Activated naive CD4-positive, alpha-beta T cell treated with anti-CD3 and anti-CD28 coated beads, Interleukin-2, amount 10 ng/mL, durations not matched to agents 7 days and 5 days (primary cell): ENCODE measurements around the gene RFTN2.
A peak's percentile ranks its signal among the peaks of the same experiment; 100 is the strongest.
"Not testable (repeated sequence)": the region's sequence is repeated elsewhere in the genome, so short reads cannot be mapped to it uniquely, and the experiment has no call there.

Source experiments
- CTCF ChIA-PET: fragments of 350-600 bp; sonication (Branson Sonifier 250); formaldehyde crosslinking; loops from one replicate; lab custom pipeline; 2021; ENCODE audit warnings: antibody characterized with exemption; lab: Charles Lee
- DNase-seq: peaks from one replicate; pipeline ENCODE4 v3.0.0-alpha.2; 2020
- H3K27ac Mint-ChIP-seq: one replicate; pipeline ENCODE4 v1.8.0; 2021; ENCODE audit warnings: mild to moderate bottlenecking, moderate library complexity, mixed read lengths
- H3K27me3 Mint-ChIP-seq: one replicate; pipeline ENCODE4 v1.8.0; 2021; ENCODE audit warnings: mild to moderate bottlenecking, mixed read lengths
- H3K36me3 Mint-ChIP-seq: one replicate; pipeline ENCODE4 v1.8.0; 2021; ENCODE audit warnings: mixed read lengths
- H3K4me1 Mint-ChIP-seq: one replicate; pipeline ENCODE4 v1.8.0; 2021; ENCODE audit warnings: mixed read lengths
- H3K4me3 Mint-ChIP-seq: one replicate; pipeline ENCODE4 v1.8.0; 2021; ENCODE audit warnings: mild to moderate bottlenecking, moderate library complexity, mixed read lengths
- H3K9me3 Mint-ChIP-seq: one replicate; pipeline ENCODE4 v1.8.0; 2021; ENCODE audit warnings: mixed read lengths

Gene RFTN2

DNA sequence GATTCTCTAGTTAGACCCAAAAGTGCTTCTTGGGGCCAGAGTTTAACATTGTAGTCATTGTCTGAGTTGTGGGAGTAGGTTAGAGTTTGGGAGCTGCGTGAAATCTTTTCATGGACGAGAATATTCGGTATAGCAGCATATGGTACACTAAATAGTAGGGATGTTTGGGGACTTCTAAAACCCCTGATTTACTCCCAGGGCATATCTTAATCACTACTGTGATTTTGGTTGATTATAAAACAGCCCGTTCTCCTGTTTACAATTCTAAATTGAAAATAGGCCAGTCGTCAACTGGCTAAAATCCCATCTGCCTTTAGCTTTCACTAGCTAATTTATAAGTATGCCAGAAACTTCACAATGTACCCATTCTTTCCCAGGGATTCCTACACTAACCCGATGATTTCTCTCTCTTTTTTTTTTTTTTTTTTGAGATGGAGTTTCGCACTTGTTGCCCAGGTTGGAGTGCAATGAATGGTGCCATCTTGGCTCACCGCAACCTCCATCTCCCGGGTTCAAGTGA is 115.2 kb downstream of the RFTN2 start:
- CTCF ChIA-PET = interaction anchor here (0.7 kb wide), 1 partner anchor 120 kb away, joined by 3 read pairs; no protein-coding TSS in a partner anchor
- Mint-ChIP-seq H3K36me3 (peaks cover 49% of the 10 kb centered on the region), H3K27ac (no peak overlapping the region)

DNA sequence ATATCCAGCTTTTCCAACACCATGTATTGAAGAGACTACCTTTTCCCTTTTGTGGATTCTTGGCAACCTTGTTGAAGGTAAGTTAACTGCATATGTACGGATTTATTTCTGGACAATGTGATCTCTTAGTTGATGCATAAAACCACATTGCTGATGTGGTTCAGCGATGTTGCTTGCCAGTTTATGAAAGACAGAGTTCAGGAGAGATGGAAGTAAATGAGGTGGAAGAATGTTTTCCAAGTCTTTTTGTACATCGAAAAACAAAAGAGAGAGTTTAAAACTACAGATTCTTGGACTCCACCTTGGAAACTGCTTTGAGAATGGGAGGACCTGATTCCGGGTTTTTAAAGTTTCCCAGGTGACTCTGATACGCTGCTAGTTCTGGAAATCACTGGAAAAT is 115.7 kb downstream of the RFTN2 start:
- Mint-ChIP-seq H3K27ac (no peak overlapping the region), H3K36me3 (peaks cover 50% of the 10 kb centered on the region), H3K9me3 (no peaks in the 10 kb centered on the region), H3K4me3 (no peak overlapping the region), H3K4me1 (no peaks in the 10 kb centered on the region), H3K27me3 (no peaks in the 10 kb centered on the region)
- CTCF ChIA-PET = no interaction called here
- no peak for DNase-seq

More for the DNA sequence above, 115.2 kb downstream of the RFTN2 start:
- Mint-ChIP-seq H3K9me3 (no peaks in the 10 kb centered on the region), H3K4me1 (no peaks in the 10 kb centered on the region), H3K27me3 (no peaks in the 10 kb centered on the region), H3K4me3 (no peak overlapping the region)
- DNase-seq = no peak

DNA sequence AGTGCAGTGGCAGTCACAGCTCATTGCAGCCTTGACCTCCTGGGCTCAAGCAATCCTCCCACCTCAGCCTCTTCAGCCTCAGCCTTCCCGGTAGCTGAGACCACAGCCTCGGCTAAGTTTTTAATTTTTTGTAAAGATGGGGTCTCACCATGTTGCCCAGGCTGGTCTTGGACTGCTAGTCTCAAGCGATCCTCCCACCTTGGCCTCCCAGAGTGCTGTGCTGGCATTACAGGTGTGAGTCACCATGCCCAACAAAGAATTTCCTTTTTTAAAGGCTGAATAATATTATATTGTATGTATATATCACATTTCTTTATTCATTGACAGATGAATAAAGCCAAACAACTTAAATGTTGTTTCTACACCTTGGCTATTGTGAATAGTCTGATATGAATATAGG is 117.0 kb downstream of the RFTN2 start:
- Mint-ChIP-seq H3K9me3 (no peaks in the 10 kb centered on the region), H3K27ac (no peak overlapping the region)

DNA sequence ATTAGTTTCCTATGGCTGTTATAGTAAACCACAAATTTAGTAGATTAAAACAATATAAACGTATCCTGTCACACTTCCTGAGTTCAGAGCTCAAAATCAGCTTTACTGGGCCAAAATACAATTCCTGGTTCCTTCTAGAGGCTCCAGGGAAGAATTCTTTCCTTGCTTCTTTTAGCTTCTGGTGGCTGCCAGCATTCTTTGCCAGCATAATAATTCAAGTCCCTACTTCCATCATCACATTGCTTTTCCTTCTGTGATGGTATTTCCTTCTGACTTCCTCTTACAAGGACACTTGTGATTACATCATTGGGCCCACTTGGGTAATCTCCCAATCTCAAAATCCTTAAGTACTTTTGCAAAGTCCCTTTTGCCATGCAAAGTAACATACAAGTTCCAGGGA is 118.9 kb downstream of the RFTN2 start:
- CTCF ChIA-PET = no interaction called here
- Mint-ChIP-seq H3K27ac (peak overlapping the region; percentile 61), H3K4me1 (no peaks in the 10 kb centered on the region), H3K9me3 (no peaks in the 10 kb centered on the region), H3K27me3 (no peaks in the 10 kb centered on the region), H3K4me3 (no peak overlapping the region), H3K36me3 (peaks cover 47% of the 10 kb centered on the region)
- no peak for DNase-seq

More for the DNA sequence above, 117.0 kb downstream of the RFTN2 start:
- CTCF ChIA-PET = no interaction called here
- Mint-ChIP-seq H3K36me3 (peaks cover 41% of the 10 kb centered on the region), H3K4me1 (no peaks in the 10 kb centered on the region), H3K4me3 (no peak overlapping the region), H3K27me3 (no peaks in the 10 kb centered on the region)
- no peak for DNase-seq

DNA sequence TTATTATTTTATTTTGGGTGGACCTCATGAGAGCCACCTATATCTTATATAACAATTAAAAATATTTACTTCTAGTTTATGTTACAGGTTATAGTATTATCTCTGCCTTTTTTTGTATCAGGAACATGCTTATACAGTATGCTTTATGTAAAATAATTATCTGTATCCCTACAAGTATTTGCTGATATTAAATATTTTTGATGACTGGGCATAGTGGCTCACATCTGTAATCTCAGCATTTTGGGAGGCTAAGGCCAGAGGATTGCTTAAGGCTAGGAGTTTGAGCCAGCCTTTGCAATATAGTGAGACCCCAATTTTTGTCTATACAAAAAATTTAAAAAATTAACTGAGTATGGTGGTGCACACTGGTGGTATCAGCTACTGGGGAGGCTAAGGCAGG is 119.9 kb downstream of the RFTN2 start:
- H3K27me3 Mint-ChIP-seq = no peaks in the 10 kb centered on the region
- no peaks in the 10 kb centered on the region for H3K9me3 Mint-ChIP-seq
- H3K36me3 Mint-ChIP-seq = peaks cover 39% of the 10 kb centered on the region
- H3K4me1 Mint-ChIP-seq = no peaks in the 10 kb centered on the region
- no peak overlapping the region for H3K27ac Mint-ChIP-seq
- no peak overlapping the region for H3K4me3 Mint-ChIP-seq
- CTCF ChIA-PET = no interaction called here
- DNase-seq = no peak

DNA sequence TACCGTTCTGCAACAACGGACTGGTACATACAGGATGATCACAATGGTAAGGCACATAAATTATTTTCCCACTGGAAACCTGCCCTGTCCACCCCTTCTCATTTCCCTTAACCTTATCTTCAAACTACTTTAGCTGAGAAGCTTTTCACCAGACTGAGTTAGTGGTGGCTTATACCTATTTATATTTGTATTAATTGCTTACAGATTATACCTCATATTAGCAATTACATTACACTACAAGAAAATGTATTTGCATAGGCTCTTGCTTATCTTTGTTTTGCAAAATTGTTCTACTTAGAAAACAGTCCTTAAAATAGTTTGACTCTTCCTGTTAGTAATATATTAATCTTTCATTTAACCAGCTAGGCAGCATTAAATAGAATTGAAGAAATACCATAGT is 124.1 kb downstream of the RFTN2 start:
- H3K27ac Mint-ChIP-seq, H3K9me3 Mint-ChIP-seq, H3K4me3 Mint-ChIP-seq, DNase-seq, H3K4me1 Mint-ChIP-seq, CTCF ChIA-PET, H3K27me3 Mint-ChIP-seq: not testable (repeated sequence)
- H3K36me3 Mint-ChIP-seq = peaks cover 45% of the 10 kb centered on the region

DNA sequence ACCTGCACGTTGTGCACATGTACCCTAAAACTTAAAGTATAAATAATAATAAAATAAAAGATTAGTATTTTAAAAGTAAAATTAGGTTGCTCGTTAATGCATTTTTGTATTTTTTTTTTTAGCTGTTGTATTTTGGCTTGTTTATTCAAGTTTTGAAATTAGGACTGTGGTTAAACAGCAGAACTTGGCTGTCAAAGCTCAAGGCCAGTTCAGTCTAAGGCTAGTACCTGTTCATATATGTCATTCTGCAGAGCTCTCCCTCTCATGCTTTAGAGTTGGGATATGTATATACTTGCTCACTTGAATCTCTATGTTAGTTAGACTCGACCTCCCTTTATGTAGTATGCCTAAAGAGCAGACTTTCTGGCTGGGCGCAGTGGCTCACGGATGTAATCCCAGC is 126.8 kb downstream of the RFTN2 start:
- no peak for DNase-seq
- no peaks in the 10 kb centered on the region for H3K9me3 Mint-ChIP-seq
- peaks cover 44% of the 10 kb centered on the region for H3K36me3 Mint-ChIP-seq
- H3K4me3 Mint-ChIP-seq = no peak overlapping the region
- H3K4me1 Mint-ChIP-seq = no peaks in the 10 kb centered on the region
- H3K27me3 Mint-ChIP-seq = no peaks in the 10 kb centered on the region
- no peak overlapping the region for H3K27ac Mint-ChIP-seq
- CTCF ChIA-PET = no interaction called here

DNA sequence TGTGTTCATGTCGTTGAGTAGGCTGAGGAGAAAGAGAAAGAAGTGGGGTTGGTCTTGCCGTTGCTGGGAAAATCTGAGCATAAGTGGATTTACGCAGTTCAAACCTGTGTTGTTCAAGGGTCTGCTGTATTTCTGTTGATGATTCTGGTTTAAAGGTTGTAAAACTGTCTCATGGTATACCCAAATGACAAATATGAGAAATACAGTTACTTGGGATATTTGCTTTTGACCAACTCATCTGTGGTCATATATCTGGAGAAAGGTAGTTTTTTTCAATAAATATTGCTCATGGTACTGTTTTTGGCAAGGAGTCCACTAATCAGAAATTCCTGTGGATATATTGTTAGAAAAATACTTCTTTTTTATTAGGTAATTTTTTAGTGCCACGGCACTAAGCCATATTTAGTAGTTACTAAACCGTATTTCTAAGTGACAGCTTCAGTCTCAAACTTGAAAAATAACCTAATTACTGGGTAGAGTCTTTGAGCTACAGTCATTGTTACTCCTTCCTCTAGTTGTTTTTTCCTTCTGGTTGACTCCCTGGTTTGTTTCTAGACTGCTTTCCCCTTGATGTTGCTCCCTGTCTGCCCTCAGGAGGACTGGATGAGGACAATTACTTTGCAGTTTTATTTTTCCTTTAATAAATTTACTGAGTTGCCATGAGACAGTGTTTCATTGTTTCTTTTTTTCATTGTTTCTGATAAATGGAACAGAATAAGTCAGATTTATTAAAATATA is 128.1 kb downstream of the RFTN2 start:
- CTCF ChIA-PET = no interaction called here
- Mint-ChIP-seq H3K4me1 (no peaks in the 10 kb centered on the region), H3K36me3 (peaks cover 41% of the 10 kb centered on the region), H3K27me3 (no peaks in the 10 kb centered on the region), H3K9me3 (no peaks in the 10 kb centered on the region), H3K27ac (no peak overlapping the region), H3K4me3 (no peak overlapping the region)
- DNase-seq = no peak

DNA sequence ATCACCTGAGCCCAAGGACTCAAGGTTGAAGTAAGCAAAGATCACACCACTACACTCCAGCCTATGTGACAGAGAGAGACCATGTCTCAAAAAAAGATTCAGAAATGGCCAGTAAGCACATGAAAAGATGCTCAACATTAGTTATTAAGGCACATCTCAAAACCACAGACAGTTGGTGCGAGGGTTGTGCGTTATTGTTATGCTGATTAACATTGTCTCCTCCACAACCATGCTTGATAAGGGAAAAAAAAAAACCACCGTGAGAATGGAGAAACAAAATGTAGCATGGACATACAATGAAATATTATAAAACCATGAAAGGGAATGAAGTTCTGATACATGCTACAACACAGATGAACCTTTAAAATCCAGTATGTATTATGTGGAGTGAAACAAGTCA is 132.2 kb downstream of the RFTN2 start:
- H3K9me3 Mint-ChIP-seq = no peaks in the 10 kb centered on the region
- H3K4me3 Mint-ChIP-seq = no peak overlapping the region
- H3K27me3 Mint-ChIP-seq = no peaks in the 10 kb centered on the region
- H3K36me3 Mint-ChIP-seq = peaks cover 50% of the 10 kb centered on the region
- no peak overlapping the region for H3K27ac Mint-ChIP-seq
- CTCF ChIA-PET = no interaction called here
- DNase-seq = no peak
- peaks cover 8% of the 10 kb centered on the region for H3K4me1 Mint-ChIP-seq

DNA sequence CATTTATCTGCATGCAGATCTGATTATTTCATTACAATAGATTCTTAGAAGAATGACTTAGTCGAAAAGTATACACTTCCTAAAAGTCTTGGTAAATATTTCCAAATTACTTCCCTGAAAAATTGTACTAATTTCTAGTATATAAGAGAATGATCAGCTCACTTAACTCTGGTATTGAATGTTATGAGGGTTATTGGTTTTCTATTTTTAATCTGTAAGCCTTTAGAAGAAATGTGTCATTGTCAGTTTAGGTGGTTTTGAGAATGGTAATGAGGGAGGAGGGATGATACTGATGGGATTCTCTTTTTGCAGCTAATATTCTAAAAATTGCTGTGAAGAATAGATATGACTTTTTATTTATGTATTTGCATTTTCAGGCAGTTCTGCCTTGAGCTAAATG is 135.7 kb downstream of the RFTN2 start:
- Mint-ChIP-seq H3K27me3 (no peaks in the 10 kb centered on the region), H3K9me3 (no peaks in the 10 kb centered on the region), H3K36me3 (peaks cover 56% of the 10 kb centered on the region), H3K4me1 (peaks cover 13% of the 10 kb centered on the region), H3K27ac (no peak overlapping the region), H3K4me3 (no peak overlapping the region)
- no peak for DNase-seq
- CTCF ChIA-PET = no interaction called here

DNA sequence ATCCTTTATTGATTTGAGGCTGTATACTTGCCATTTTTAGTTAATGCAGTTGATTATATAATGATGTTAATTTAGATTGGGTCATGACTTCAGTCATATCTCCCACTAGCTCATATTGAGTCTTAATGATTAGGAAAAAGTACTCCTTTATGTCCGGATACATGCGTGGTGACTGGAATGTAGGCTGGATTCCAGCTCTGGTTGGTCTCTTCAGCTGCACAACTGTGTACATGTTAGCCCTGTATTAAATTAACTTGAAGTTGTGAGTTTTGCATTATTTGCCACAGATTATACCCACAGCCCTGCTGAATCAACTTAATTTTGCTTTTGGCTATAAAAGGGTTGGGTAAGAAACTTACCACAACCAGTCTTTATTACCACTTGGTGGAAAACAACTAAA is 137.0 kb downstream of the RFTN2 start:
- H3K4me3 Mint-ChIP-seq = no peak overlapping the region
- no peaks in the 10 kb centered on the region for H3K27me3 Mint-ChIP-seq
- CTCF ChIA-PET = no interaction called here
- H3K9me3 Mint-ChIP-seq = no peaks in the 10 kb centered on the region
- peaks cover 23% of the 10 kb centered on the region for H3K4me1 Mint-ChIP-seq
- DNase-seq = no peak
- H3K27ac Mint-ChIP-seq = no peak overlapping the region
- H3K36me3 Mint-ChIP-seq = peaks cover 61% of the 10 kb centered on the region
